GM18870 (cell line): ENCODE data around the gene MEPCE.

Source experiments
- ATAC-seq: cut with Tn5 transposase; IDR thresholded peaks from one replicate; pipeline ENCODE4 v1.9.1; 2021; ENCODE audit warnings: moderate library complexity; ENCODE audit not compliant: unreplicated experiment

MEPCE gene

DNA sequence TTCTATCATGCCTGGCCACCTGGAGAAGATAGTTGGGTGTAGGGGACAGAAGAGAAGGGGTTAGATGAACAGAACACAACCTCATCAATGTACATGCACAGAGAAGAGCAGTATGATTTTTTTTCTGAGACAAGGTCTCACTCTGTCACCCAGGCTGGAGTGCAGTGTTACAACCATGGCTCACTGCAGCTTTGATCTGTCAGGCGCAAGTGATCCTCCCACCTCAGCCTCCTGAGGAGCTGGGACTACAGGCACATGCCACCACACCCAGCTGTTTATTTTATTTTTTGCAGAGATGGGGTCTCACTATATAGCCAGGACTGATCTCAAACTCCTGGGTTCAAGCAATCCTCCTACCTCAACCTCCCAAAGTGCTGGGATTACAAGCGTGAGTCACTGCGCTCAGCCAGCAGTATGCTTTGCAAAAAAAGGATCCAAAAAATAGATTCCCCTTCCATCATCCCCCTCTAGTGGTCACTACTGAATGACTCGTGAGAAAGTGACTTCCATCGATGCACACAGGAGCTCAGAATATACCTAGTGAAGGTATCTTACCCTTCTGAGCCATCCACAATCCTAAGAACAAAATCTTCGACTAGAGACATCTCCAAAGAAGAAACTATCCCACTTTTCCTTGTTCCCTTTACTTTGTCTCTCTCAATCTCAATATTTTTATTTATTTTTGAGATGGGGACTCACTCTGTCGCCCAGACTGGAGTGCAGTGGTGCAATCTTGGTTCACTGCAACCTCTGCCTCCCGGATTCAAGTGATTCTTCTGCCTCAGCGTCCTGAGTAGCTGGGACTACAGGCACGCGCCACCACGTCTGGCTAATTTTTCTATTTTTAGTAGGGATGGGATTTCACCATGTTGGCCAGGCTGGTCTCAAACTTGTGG, 22.1 kb upstream of the MEPCE start:
- no peak for ATAC-seq

DNA sequence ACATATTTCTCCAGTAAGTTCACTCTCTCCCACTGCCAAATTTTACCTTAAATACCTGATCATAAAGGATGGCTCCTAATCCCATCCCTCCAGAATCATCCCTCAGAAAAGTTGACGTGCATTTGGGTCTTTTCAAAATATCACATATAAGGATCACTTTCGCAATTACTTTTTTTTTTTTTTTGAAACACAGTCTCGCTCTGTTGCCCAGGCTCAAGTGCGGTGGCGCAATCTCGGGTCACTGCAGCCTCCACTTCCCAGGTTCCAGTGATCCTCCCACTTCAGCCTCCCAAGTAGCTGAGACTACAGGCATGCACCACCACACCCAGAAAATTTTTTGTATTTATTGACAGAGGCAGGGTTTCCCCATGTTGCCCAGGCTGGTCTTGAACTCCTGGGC, 18.5 kb upstream of the MEPCE start:
- no peak for ATAC-seq

DNA sequence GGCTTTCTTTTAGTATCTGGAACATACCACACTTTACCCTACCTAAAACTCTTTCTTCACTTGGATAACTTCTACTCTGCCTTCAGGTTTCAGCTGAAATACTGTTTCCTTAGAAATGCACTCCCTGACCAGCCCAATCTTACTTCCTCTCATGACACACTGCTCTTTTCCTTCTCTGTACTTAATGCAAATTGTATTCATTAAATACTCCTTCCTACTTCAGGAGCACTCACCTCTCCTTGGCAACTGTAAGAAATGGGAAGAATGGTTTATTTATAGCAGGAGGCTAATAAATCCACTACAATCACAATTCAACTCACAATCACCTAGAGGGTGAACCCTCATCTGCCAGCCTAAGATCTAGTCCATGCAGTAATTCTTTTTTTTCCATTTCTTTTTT, 16.3 kb upstream of the MEPCE start:
- no peak for ATAC-seq

DNA sequence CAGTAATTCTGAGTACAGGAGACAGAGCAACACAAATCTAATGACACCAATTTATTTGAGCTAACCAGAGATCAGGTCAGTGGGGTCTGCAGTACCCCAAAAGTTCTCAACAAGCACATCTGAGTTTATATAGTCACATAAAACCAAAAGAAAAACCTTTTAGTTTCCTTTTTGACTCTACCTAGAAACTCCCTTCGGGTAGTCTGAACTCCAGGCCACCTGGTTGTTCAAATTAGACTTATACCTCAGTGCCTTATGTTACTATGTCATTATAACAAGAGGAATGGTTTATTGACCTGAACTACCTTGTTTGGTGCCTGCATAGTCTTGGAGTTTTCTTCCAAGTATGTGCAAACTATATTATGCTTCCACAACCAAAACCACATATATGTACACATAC, 15.7 kb upstream of the MEPCE start:
- no peak for ATAC-seq

DNA sequence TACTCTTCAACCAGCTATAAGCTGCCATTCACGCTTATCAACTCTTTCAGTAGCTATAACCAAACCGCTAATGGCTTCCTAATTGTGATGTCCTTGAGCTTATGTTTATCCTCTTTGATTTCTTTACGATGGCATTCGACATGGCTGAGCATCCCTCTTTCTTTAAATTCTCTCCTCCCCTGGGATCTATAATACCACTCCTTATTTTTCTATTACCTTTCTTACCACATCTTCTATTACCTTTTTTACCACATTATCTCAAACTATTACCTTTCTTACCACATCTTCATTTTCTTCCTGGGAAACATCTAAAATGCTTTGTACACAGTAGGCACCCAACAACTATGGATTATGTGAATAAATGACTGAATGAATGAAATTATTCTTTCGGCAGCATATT, 14.2 kb upstream of the MEPCE start:
- ATAC-seq, result no peak

DNA sequence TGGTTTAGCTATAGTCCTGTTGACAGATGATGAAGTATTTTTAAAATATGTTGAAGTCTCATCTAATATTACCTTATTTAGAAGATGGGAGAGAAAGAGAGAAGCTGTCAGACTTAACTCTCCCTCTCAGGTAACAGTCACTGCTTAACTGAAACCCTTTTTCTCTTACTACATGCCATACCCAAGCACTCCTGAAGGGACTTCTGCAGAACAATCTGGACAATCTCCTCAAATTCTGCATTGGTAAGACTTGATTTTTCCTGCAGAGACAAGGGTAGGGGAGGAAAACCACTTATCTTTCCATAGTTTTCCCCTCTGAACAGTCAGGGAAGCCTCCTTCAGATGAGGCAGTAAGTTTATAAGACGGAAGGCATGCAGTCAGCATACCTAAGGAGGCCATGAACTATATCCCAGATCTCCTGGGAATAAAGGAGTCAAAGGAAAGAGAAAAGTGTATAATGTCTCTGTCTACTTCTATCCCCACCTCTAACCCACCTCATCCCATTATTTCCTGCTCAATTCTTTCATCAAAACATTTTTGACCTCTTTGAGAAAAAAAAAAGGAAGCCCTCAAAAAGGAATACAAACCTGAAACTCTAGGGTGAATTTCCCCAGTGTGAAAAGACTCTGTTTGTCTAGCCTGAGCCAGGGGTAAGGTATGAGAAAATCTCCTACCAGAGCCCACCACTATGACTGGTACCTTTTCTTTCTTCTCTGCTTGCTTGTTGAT, 10.5 kb upstream of the MEPCE start:
- no peak for ATAC-seq

DNA sequence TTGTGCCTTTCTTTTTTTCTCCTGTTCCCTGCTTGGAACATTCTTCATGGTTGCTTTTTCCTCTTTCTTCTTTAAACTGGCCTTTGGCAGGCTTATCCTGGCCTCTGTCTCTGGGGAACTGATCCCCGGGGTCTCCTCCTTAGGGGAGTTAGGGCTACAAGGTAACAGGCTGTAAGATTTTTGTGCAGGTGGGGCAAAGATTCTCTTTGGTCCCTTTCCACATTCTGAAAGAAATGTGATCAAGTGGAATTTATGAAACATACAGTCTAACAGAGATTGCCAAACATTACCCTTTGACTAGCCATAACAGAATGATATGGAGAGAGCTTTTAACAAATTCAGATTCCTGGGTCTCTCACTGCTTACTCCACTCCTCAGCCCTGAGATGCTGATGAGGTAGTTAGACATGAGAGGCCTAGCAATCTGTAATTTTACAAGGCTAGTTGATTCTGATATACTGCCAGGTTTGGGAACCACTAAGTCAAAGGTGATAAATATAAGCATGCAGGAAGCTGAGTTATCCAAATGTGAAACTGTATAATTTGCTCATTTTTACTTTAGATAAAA, 9.9 kb upstream of the MEPCE start:
- ATAC-seq, result no peak

DNA sequence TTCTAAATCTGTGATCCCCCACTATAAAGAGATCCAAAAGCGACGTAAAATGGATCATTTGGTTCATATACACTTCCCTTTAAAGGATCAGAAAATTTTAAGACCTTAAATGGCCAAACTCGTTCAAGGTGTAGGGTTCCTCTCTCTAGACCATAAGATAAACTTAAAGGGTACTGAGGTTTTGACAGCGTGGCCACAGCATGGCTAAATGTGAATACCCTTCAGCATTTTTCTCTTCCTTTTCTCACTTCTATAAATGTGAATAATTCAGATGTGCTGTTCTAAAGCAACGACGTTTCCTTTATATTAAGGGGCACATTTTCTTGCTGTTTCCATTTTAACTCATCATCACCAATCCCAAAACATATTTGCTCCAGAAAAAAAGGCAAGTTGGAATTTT, 6.3 kb upstream of the MEPCE start:
- ATAC-seq, result no peak

DNA sequence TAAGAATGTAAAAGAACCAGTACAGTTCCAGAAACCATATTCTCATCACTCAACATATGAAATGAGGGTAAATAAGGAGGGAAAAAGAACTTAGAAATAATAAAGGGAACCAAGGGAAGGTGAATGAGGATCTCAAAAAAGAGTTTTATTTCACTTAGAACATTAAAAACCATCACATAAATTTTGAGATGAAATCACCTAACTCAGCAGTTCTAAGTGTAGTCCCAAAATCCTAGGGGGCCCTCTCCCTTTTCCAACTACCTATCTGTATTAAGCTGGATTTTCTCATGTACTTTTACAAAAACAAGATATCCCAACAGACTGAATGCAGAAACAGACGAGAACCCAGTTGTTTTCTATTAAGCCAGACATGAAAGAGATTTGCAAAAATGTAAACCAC, 4.3 kb upstream of the MEPCE start:
- no peak for ATAC-seq

DNA sequence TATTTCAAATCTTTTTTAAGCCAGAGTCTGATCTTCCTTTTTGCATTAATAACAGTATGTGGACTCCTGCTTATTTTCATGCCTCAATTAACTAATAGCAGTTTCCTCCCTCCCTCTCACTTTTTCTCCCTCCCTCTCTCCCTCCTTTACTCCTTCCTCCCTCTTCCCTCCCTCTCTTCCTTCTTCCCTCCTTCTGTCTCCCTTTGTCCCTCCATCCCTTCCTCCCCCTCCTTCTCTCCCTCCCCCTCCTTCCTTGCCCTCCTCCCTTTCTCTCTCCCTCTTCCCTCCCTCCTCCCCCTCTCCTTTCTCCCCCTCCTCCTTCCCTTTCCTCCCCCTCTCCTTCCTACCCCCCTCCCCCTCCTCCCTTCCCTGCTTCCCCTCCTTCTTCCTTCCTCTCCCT, 3.1 kb upstream of the MEPCE start:
- ATAC-seq, result no peak

DNA sequence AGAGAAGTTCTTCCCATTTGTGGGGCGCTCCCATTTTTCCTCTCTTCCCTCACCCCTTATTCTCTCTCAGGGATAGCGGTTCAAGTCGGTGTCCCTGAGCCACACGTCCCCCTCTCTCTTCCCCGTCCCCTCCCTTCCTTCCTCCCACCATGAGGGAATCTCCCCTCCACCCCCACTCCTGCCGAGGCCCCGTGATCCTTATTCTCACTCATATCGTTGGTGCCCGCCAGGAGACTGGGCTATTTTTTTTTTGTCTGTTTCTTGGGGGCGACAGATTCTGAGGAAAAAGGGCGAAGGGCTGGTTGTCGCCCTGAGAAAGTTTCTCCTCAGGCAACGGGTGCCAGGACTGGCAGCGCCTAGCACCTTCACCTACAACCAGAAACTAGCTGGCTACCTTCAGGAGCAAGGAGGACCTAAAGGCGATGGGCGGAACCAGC, 1.9 kb upstream of the MEPCE start:
- no peak for ATAC-seq

DNA sequence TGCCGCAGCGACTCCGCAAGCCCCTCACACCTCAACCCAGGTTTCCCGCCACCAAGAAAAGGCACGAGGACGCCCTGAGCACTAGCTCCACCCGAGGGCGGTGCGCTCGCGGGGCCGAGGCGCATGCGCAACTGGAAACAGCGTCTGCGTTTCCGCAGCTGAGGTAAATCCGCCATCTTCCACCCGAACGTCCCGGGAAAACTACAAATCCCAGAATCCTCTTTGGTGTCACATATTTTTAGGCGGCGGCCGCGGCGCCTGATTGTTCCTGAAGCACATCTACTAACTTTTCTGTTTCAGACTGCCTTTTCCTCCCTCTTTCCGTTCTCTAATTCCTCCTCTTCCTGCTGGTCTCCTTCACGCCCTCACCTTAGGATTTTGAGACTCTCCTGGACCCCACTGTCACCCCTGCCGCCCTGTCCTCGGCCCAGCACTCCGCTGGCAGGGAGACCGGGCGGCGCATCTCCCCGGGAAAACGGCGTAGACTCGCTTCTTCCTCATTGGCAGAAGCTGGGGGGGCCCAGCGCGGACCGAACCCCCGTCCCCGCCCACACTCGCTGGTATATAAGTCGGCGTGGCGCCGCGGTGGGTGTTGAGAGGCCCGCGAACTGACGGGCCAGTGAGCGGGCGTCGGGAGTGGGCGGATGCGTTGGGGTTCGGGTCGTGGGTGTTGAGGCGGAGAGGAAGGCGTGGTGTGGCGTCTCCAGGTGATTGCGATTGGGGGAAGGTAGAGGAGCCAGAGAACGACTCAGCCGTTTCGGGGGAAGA, 1.2 kb upstream of the MEPCE start, which contains the start of gene ZCWPW1:
ZCWPW1 (minus strand) TSS at position 505 of the 768 bp plus-strand sequence. CDS start 8,054 bp downstream, outside the sequence.
- ATAC-seq, result peak; percentile 36

DNA sequence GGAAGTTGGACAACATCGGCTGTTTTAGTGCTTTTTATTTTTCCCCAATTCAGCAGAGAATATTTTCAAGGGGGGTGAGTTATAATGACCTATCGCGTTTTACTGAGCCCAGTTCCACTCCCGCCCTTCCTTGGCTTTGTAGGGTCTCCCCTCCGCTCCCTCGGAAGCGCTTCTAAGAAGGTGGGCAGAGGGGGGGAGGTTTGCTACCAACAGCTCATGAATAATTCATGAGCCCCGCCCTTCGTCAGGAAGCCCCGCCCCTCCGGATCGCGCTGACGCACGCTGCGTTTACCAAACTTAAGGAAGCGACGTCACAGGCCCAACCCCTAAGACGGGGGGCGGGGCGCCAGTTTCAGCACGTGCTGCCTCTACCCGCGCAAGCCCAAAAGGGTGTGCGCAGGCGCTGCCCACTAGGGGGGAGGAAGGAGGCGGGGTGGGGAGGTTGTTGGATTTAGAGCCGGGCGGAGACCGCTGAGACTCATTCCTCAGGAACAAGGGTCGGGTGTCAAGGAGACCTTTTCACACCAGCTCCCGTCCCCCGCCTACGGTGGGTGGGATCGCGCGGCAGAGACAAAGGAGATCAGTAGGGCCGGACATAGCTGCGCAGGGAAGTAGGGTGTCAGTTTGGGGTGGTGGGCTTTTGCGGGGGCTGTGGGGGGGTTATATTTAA, 529 bp upstream of the MEPCE start:
- peak; percentile 38 for ATAC-seq

DNA sequence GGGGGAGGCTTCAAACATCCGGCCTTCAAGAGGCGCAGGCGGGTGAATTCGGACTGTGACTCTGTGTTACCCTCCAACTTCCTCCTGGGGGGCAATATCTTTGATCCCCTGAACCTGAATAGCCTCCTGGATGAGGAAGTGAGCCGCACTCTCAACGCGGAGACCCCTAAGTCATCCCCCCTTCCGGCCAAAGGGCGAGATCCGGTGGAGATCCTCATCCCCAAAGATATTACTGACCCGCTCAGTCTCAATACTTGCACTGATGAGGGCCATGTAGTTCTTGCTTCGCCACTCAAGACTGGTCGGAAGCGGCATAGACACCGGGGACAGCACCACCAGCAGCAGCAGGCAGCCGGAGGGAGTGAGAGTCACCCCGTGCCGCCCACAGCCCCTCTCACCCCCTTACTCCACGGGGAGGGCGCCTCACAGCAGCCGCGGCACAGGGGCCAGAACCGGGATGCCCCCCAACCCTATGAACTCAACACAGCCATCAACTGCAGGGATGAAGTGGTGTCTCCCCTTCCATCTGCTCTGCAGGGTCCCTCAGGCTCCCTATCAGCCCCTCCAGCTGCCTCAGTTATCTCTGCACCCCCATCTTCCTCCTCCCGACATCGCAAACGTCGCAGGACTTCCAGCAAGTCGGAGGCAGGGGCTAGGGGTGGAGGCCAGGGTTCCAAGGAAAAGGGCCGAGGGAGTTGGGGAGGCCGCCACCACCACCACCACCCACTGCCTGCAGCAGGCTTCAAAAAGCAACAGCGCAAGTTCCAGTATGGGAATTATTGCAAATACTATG, 1.1 kb downstream of the MEPCE start:
- ATAC-seq, result no peak

DNA sequence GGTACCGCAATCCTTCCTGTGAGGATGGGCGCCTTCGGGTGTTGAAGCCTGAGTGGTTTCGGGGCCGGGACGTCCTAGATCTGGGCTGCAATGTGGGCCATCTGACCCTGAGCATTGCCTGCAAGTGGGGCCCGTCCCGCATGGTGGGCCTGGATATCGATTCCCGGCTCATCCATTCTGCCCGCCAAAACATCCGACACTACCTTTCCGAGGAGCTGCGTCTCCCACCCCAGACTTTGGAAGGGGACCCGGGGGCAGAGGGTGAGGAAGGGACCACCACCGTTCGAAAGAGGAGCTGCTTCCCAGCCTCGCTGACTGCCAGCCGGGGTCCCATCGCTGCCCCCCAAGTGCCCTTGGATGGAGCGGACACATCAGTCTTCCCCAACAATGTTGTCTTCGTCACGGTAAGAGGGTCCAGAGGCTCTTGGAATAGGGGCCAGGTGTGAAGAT, 1.7 kb downstream of the MEPCE start:
- no peak for ATAC-seq

DNA sequence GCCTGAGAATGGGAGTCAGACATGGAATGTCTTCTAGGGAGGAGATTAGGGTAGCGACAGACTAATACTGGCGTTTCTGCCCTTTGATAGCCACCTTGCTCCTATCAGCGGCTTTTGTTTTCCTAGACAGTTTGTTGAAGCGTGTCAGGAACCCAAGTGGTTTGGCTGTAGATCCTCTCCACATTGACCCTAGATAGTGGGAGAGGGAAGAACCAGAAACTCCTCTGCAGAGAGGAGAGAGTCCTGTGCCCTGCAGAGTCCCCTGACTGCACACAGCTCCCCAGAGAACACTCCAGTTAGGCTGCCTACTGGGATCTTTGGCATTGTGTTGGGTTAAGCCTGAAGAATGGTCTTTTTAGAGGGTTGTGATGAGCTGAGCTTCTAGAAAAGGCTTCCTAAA, 2.4 kb downstream of the MEPCE start:
- ATAC-seq, result no peak

DNA sequence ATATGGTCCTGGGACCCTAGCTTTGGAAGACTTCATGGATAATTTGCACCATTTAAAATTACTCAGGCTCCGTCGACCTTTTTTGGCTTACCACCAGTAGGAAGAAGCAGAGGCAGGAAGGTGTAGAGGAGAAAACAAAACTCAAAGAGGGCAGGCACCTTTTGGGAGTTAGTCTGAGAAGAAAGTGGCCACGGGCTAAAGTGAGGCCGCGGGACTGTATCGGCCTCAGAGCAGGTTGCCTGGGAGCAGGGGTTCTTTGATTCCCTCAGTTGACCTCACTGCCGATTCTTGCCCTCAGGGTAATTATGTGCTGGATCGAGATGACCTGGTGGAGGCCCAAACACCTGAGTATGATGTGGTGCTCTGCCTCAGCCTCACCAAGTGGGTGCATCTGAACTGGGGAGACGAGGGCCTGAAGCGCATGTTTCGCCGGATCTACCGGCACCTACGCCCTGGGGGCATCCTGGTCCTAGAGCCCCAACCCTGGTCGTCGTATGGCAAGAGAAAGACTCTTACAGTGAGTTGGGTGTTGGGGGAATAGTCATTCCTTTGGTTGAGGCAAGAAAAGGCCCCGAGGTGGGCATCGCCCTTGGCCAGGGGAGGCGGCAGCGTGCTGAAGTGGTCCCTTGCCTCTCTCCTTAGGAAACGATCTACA, 3.1 kb downstream of the MEPCE start:
- ATAC-seq, result no peak

DNA sequence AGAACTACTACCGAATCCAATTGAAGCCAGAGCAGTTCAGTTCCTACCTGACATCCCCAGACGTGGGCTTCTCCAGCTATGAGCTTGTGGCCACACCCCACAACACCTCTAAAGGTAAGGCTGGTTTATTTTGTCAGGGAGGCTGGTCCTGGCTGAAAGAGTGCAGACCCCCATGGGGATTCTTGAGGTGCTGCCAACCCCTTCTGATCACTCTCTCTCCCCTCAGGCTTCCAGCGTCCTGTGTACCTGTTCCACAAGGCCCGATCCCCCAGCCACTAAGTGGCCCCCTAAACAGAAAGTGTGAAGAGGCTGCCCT, 3.6 kb downstream of the MEPCE start:
- ATAC-seq, result no peak

DNA sequence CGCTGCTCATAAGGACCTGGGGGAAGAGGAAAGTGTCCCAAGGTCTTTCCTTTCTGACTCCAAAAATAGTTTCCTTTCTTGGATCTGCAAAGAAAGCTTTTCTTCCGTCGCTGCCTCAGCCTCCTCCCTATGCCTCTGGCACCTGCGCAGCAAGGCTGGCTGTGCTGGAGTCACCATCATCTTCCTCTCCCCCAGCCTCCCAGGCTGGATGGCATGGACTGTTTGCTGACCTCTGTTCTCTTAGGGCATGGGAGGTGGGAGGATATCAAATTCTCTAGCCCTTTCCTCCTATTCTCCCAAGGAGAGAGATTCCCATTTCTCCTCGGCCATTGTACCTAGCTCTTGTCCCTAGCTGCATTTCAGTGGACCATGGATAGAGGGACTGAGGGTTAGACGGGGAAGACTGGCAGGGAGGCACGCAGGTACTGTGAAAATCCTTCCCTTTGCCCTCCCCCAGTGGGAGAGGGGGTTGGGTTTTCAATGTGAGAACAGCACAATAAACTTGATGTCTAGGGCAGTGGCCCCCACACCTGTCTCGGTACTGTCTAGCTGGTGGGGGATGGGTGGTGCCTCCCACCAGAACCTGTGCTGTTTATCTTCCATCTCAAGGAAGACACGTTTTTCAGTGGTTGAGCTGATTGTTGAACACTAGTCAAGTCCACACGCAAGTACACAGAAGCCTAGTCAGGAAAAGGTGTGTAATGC, 4.1 kb downstream of the MEPCE start:
- ATAC-seq, result no peak
